Colonic mucosa (tissue), 4 donors: ENCODE data around the gene CUX1. TPM values are rescaled to one million over a fixed set of nuclear protein-coding genes. Genes with fewer than 3 reads are reported as not detected.

Experiments
- DNase-seq: peaks from one replicate; pipeline ENCODE4 v3.0.0-alpha.2; 2020
- H3K27ac ChIP-seq: fragments of 200-600 bp; one replicate; pipeline ENCODE4 v1.8.0; 2021
- H3K27me3 ChIP-seq: fragments of 200-600 bp; one replicate; pipeline ENCODE4 v1.8.0; 2021
- H3K36me3 ChIP-seq: fragments of 200-600 bp; one replicate; pipeline ENCODE4 v1.8.0; 2021
- H3K4me1 ChIP-seq: fragments of 200-600 bp; one replicate; pipeline ENCODE4 v1.8.0; 2021; ENCODE audit warnings: mild to moderate bottlenecking
- H3K4me3 ChIP-seq: fragments of 200-600 bp; one replicate; pipeline ENCODE4 v1.8.0; 2021
- H3K9ac ChIP-seq, 2 donors: one replicate each; pipeline ENCODE4 v1.7.0; 2013; ENCODE audit warnings: control low read depth in 2 of 2, low read depth in 2 of 2, low read length in 2 of 2
- H3K9me3 ChIP-seq: fragments of 200-600 bp; one replicate; pipeline ENCODE4 v1.8.0; 2021
- CTCF ChIP-seq: fragments of 200-600 bp; IDR thresholded peaks from one replicate; pipeline ENCODE4 v1.8.0; 2022; ENCODE audit warnings: antibody characterized with exemption, mild to moderate bottlenecking
- intact Hi-C: fragments of 100-400 bp; cut with DNase I; formaldehyde crosslinking; loops from one replicate; pipeline ENCODE4 v1.14.1; 2022
- total RNA-seq, 2 donors: library from RNA; stranded (reverse); fragmentation: NEBNext Ultra II Directional in 1 of 2; extraction: Animal tissue kit (Norgen Biotek cat#: 25700) in 1 of 2; gene quantifications; one replicate each; pipeline ENCODE4 v1.2.1, GENCODE V29; 2021
- donor health status: healthy.
- donor health status: DM: no; HTN: no; CAD: no.
- donor health status: DM: no; HTN: no; CAD: no.

CUX1 gene
- total RNA-seq, 2 donors from 2014 or later = 68.5 to 97.5 TPM

DNA sequence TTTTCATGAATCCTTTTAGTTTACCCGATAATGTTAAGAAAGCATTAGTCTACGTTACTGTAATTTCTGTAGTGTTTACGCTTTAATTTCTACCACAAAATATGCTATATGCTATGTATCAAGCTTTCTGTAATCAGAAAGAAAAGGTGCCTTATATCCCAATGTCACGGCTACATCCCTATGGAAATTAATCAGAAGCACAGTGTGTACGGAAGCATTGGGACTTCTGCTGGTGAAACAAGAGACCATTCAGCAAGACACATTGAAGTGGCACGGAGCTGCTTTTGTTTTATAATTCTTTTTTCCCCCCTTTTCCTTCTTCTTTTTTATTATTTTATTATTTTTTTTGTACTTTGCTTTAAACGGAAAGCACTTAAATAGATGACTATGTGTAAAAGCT lies 438.1 kb downstream of the CUX1 start:
- no peaks in the 10 kb centered on the region for H3K9me3 ChIP-seq
- no peaks in the 10 kb centered on the region for H3K27me3 ChIP-seq
- no peak for DNase-seq
- H3K9ac ChIP-seq = no peak overlapping the region
- intact Hi-C loops = no loop called here
- no peak overlapping the region for H3K27ac ChIP-seq
- TF ChIP-seq CTCF = no peak
- no peaks in the 10 kb centered on the region for H3K4me1 ChIP-seq
- no peaks in the 10 kb centered on the region for H3K36me3 ChIP-seq
- no peak overlapping the region for H3K4me3 ChIP-seq

GRCh38 chr7:102255916-102256315 lies 438.5 kb downstream of the CUX1 start:
- Histone ChIP-seq H3K9me3 (no peaks in the 10 kb centered on the region), H3K4me3 (no peak overlapping the region), H3K27ac (no peak overlapping the region), H3K4me1 (no peaks in the 10 kb centered on the region), H3K36me3 (no peaks in the 10 kb centered on the region), H3K9ac (no peak overlapping the region), H3K27me3 (no peaks in the 10 kb centered on the region)
- TF ChIP-seq CTCF = no peak
- DNase-seq = no peak
- intact Hi-C loops = no loop called here

DNA sequence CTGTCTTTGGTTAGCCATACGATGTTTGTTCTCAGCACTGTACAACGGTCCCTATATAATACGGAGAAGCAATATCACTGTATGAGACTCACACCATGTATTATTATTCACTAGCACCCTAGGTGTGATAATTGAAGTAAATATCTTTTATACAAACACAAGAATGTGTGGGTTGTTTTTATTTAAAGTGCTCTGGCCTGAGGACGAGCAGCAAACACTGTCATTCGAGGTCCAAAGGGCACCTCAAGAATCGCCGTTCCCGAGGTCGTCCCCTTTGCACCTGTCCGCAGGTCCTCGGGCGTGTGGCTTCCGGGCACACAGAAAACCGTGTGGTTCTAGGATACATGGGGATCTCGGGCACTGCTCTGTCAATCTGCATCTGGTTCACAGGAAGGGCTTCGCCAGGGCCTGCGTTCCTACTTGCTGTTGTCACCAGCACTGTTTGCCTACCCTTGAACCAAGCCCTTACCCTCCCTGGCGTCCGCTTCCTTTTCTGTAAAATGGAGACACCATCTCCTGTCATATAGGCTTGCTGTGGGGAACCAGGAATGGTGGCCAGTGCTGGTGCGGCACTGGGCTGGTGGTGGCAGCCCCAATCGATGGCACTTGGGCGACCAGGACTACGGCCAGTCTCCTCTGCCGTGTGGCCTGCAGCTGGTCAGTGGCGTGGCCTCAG lies 440.8 kb downstream of the CUX1 start:
- intact Hi-C loops = no loop called here
- no peaks in the 10 kb centered on the region for H3K36me3 ChIP-seq
- no peaks in the 10 kb centered on the region for H3K27me3 ChIP-seq
- TF ChIP-seq CTCF = no peak
- no peaks in the 10 kb centered on the region for H3K4me1 ChIP-seq
- H3K27ac ChIP-seq = no peak overlapping the region
- H3K4me3 ChIP-seq = no peak overlapping the region
- H3K9me3 ChIP-seq = no peaks in the 10 kb centered on the region
- DNase-seq = no peak
- no peak overlapping the region for H3K9ac ChIP-seq

DNA sequence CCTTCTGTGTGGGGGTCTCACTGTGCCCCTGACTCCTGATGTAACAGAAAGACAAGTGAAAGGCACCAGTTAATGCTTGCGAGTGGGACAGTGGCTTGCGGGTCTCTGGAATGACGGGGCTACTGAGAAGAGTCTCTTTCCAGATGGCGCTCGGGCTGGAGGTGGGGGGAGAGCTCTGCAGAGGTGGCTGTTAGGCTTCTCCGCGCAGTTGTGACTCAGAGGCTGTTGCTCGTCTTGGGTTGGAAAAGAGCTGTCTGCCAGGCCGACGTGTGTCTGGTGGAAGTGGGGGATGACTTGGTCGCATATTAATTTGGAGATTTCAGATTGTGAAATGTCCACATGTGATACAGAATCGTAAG lies 441.3 kb downstream of the CUX1 start:
- DNase-seq = no peak
- Histone ChIP-seq H3K36me3 (no peaks in the 10 kb centered on the region), H3K4me1 (no peaks in the 10 kb centered on the region), H3K9ac (no peak overlapping the region), H3K27ac (no peak overlapping the region), H3K4me3 (no peak overlapping the region), H3K27me3 (no peaks in the 10 kb centered on the region), H3K9me3 (no peaks in the 10 kb centered on the region)
- intact Hi-C loops = no loop called here
- no peak for TF ChIP-seq CTCF

DNA sequence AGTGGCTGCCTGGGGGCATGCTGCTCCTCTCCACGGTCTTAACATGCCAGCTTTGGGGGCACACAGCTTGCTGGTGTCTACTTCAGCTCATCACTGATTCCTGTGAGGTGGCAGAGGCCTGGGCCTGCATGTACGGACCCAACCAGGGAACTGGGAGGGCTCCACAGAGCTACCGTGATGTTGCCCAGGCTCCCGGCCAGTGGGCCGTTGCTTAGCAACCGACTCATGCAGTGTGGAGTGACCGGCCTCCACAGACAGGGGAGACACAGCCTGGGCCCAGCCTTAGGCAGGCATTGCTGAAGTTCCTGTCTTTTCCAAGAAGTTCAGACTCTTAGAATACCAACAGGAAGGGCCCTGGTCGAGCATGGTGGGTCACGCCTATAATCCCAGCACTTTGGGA lies 443.4 kb downstream of the CUX1 start:
- intact Hi-C loops = no loop called here
- no peaks in the 10 kb centered on the region for H3K9me3 ChIP-seq
- H3K4me3 ChIP-seq = no peak overlapping the region
- H3K9ac ChIP-seq = no peak overlapping the region
- no peaks in the 10 kb centered on the region for H3K36me3 ChIP-seq
- H3K27me3 ChIP-seq = no peaks in the 10 kb centered on the region
- H3K27ac ChIP-seq = no peak overlapping the region
- no peak for TF ChIP-seq CTCF
- no peaks in the 10 kb centered on the region for H3K4me1 ChIP-seq
- DNase-seq = no peak
